Cardiac fibroblast (primary cell): ENCODE results near the gene ATXN1.

ENCODE experiments used
- DNase-seq, 2 donors: peaks; one replicate each; pipeline versions ENCODE4 v3.0.0 to v3.0.0-alpha.2; 2010; ENCODE audit warnings: low read depth in 2 of 2
- H3K4me3 ChIP-seq, 2 donors: replicated peaks in 1 of 2; 1 replicate in 1 of 2; 2 replicates in 1 of 2; pipeline ENCODE4 v1.5.1; 2011; ENCODE audit warnings: low read depth in 2 of 2, low read length in 2 of 2, mild to moderate bottlenecking in 2 of 2, moderate library complexity in 1 of 2
- TF ChIP-seq, protein P1 (sequence below): IDR thresholded peaks from one replicate; pipeline ENCODE4 v1.5.1; 2011; ENCODE audit warnings: low read depth, mild to moderate bottlenecking, low read length, inconsistent platforms

ATXN1 gene

DNA sequence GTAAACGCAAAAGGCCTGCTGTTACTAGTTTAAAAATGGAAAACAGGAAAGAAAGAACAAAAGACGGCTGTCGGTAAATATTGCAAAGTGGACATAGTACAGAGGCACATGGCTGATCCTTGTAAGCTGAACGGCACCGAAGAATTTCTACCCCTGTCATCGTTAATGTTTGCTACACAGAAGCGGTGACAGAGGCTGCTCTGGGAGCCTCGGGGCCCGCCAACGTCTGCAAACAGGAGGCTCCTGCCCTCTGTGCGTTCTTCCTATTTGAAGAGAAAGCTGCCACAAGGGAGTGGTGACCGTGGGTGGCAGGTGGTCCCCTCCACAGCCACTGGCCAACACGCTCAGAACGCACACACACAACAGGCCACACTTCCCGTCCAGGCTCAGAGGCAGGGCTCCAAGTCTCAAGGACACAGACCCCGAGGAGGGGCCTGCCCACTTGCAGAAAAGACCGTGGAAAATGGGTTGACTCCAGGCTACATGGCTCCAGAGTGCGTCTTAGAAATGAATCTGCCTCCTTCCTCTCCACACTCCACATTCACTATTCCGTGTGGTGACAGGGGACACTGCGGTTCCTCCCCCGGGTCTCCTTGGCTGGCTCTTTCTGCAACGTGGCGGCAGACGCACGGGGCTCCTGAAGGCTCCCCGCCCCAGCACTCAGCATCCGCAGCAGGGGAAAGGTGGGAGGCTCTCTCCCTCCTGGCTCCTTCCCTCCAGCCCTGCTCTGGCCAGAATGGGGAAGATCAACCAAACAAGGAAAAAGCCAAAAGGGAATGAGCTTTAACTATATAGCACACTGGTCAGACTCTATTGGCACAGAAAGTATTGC is 458.3 kb downstream of the ATXN1 start:
- TF ChIP-seq, protein P1, sequence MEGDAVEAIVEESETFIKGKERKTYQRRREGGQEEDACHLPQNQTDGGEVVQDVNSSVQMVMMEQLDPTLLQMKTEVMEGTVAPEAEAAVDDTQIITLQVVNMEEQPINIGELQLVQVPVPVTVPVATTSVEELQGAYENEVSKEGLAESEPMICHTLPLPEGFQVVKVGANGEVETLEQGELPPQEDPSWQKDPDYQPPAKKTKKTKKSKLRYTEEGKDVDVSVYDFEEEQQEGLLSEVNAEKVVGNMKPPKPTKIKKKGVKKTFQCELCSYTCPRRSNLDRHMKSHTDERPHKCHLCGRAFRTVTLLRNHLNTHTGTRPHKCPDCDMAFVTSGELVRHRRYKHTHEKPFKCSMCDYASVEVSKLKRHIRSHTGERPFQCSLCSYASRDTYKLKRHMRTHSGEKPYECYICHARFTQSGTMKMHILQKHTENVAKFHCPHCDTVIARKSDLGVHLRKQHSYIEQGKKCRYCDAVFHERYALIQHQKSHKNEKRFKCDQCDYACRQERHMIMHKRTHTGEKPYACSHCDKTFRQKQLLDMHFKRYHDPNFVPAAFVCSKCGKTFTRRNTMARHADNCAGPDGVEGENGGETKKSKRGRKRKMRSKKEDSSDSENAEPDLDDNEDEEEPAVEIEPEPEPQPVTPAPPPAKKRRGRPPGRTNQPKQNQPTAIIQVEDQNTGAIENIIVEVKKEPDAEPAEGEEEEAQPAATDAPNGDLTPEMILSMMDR, result no peak
- no peak overlapping the region for H3K4me3 ChIP-seq
- no peak for DNase-seq

DNA sequence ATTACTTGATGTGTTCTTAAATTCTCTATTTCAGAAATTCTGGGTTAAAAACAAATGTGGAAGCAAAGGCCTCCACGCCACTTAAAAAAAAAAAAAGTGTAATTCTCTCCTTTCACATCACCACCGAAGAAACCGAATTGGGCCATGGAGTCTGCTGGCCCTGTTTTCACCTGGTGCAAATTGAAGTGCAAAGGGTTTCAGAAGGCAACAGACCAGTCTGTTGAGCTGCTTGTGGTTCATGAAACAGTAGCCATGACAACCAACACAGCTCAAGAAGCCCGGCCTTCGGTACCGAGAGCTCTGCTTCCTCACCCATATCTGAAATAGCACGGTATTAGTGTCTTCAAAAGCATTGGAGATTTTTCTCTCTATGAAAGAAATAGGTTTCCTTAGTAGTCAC is 459.7 kb downstream of the ATXN1 start:
- H3K4me3 ChIP-seq, result no peak overlapping the region
- TF ChIP-seq, protein P1, result no peak
- no peak for DNase-seq

DNA sequence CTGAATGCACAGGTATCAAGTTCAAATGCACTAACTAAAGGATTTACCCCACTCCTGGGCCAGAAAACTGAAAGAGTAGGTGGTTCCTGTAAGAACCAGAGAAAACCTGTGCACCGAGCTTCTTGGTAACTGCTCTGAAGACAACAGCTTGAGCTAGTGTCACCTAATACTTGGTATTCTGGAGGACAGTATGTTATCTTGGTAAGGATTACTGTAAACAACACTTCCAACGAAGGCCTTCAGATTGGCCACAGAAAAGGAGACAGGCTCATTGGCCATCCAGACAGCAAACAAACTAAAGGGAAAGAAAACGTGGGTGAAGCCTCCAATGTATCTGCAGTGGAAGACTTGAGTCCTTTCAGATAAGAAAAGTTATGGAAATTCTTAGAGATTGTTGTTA is 461.4 kb downstream of the ATXN1 start:
- TF ChIP-seq, protein P1, result no peak
- no peak overlapping the region for H3K4me3 ChIP-seq
- no peak for DNase-seq

DNA sequence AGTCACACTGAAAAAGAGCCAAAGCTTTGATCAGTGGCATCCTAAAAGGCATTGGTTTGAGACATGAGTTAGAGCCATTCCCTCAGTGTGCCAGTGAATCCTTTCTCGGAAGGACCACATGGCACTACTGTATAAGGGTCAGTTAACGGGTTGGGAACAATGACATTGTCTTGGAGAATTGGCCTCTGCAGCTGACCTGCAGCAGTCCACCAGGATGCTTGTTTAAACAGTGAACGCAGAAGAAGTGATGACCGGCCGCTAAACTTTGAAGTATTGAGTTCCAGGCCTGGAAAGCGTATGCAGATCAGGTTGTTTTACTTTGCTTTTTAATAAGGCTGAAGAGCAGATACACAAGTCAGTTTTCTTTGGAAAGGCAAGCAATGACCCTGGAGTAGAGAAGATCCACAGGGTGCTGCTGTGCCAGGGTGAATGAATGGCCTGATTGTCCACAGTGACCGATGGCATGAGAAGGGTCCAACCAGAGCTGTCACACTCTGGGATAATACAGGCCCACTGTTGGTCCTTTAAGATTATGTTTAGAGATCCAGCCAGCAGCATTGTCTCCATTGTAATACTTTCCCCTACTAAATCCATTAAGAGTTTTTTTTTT is 465.1 kb downstream of the ATXN1 start:
- no peak for DNase-seq
- H3K4me3 ChIP-seq, result no peak overlapping the region
- TF ChIP-seq, protein P1, result no peak

DNA sequence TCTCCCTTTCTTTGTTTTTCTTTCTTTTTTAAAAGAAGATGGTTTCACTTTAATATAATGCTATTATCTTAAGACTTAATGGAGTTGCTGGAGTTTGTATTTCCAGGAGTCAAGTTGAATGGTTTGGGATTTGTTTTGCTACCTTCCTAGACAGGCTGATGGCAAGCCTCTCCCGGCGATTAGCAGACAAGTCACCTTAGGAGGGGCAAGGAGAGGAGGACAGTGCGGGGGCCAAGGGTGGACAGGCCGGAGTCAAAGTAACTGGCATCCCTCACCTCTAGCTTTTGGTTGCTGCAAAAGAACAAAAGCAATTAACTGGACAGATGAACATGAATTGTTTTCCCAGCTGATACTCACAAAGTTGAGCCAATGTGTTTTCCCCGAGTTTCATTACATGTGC is 465.8 kb downstream of the ATXN1 start:
- TF ChIP-seq, protein P1, result no peak

DNA sequence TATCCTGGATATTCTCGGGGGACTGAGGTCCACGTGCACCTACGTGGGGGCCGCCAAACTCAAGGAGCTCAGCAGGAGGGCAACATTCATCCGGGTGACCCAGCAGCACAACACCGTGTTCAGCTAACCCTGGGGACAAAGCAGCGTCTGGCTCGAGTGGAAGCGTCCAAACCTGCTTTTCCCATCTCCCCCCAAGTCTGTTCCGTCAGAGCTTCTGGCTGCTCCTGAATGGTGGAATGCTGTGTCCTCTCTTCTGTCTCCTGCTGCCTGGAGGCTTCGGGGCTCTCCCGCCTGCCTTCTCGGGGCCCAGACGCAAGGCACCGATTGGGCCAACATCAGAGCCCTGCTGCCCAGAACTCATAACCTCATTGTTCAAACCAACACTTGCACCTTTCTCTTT is 466.2 kb downstream of the ATXN1 start:
- no peak for DNase-seq
- TF ChIP-seq, protein P1, result no peak
- no peak overlapping the region for H3K4me3 ChIP-seq

More for the DNA sequence above, 465.8 kb downstream of the ATXN1 start:
- DNase-seq, result no peak
- no peak overlapping the region for H3K4me3 ChIP-seq
